K562 (cell line): ENCODE data around the gene KLHDC10. TPM values are rescaled to one million over a fixed set of nuclear protein-coding genes. Genes with fewer than 3 reads are reported as not detected.

ENCODE experiments used
- DPF2 ChIP-seq: fragments of 450-650 bp; IDR thresholded peaks from 2 replicates; pipeline ENCODE4 v1.6.1; 2016
- GATAD2B ChIP-seq: fragments of 450-650 bp; IDR thresholded peaks from 2 replicates; pipeline ENCODE4 v1.6.1; 2017; ENCODE audit warnings: mild to moderate bottlenecking, borderline replicate concordance
- HEY1 ChIP-seq: fragments of 250-450 bp; sonication (Bioruptor Pico); IDR thresholded peaks from 2 replicates; pipeline ENCODE4 v1.5.0; 2020; ENCODE audit warnings: mild to moderate bottlenecking, moderate library complexity, borderline replicate concordance
- JUN ChIP-seq, 2 experiments: sonication (generic) in 1 of 2; formaldehyde crosslinking in 1 of 2; IDR thresholded peaks; 2 replicates each; pipeline versions ENCODE4 v1.6.1 to v1.8.0; 2012 to 2022; ENCODE audit warnings: borderline replicate concordance in 2 of 2, mild to moderate bottlenecking in 2 of 2, improper control_type of control experiment in 1 of 2, low read depth in 1 of 2, low read length in 1 of 2, missing genetic modification reagents in 1 of 2
- NR2C1 ChIP-seq, 2 experiments: fragments of 450-650 bp; IDR thresholded peaks; 2 replicates each; pipeline ENCODE4 v1.6.1; 2017; ENCODE audit warnings: mild to moderate bottlenecking in 2 of 2, antibody characterized with exemption in 1 of 2, inconsistent platforms in 1 of 2, missing compliant biosample characterization in 1 of 2, missing genetic modification characterization in 1 of 2
- NR2F6 ChIP-seq: fragments of 450-650 bp; formaldehyde crosslinking; IDR thresholded peaks from 2 replicates; pipeline ENCODE4 v1.4.0; 2020; ENCODE audit warnings: mild to moderate bottlenecking
- RAD51 ChIP-seq: fragments of 450-650 bp; IDR thresholded peaks from 2 replicates; pipeline ENCODE4 v1.7.1; 2016; ENCODE audit warnings: low read depth, mild to moderate bottlenecking, borderline replicate concordance
- RBM17 ChIP-seq: fragments of 200-400 bp; formaldehyde crosslinking; IDR thresholded peaks from 2 replicates; pipeline ENCODE4 v1.6.1; 2017; ENCODE audit warnings: low read depth, mild to moderate bottlenecking, low read length, borderline replicate concordance
- RBM22 ChIP-seq: fragments of 200-400 bp; formaldehyde crosslinking; IDR thresholded peaks from 2 replicates; pipeline ENCODE4 v1.6.1; 2018; ENCODE audit warnings: low read length, low read depth; ENCODE audit not compliant: poor library complexity, severe bottlenecking
- RBM34 ChIP-seq: fragments of 200-400 bp; formaldehyde crosslinking; IDR thresholded peaks from 2 replicates; pipeline ENCODE4 v1.6.1; 2018; ENCODE audit warnings: low read length, borderline replicate concordance; ENCODE audit not compliant: insufficient read depth
- RREB1 ChIP-seq: fragments of 250-450 bp; sonication (Bioruptor Pico); IDR thresholded peaks from 2 replicates; pipeline ENCODE4 v1.4.0; 2020
- TCF3 ChIP-seq: sonication (generic); formaldehyde crosslinking; IDR thresholded peaks from 2 replicates; pipeline ENCODE4 v1.4.0; 2020; ENCODE audit warnings: mild to moderate bottlenecking, missing genetic modification reagents
- ZFPM2 ChIP-seq: fragments of 250-450 bp; sonication (Bioruptor Pico); IDR thresholded peaks from 2 replicates; pipeline ENCODE4 v1.5.1; 2022; ENCODE audit warnings: mild to moderate bottlenecking
- ZNF212 ChIP-seq: fragments of 450-650 bp; formaldehyde crosslinking; IDR thresholded peaks from 2 replicates; pipeline ENCODE4 v1.4.0; 2020; ENCODE audit warnings: mild to moderate bottlenecking
- ZNF639 ChIP-seq, 2 experiments: fragments of 200-800 bp in 1 of 2; sonication (Bioruptor generic) in 1 of 2; sonication (generic) in 1 of 2; formaldehyde crosslinking in 1 of 2; IDR thresholded peaks in 1 of 2; conservative IDR thresholded peaks in 1 of 2; 2 replicates each; pipeline versions ENCODE4 v1.5.0 to v1.6.1; 2016 to 2020; ENCODE audit warnings: missing compliant biosample characterization in 1 of 2, missing genetic modification characterization in 1 of 2, missing genetic modification reagents in 1 of 2
- polyA plus RNA-seq, 8 experiments: library from polyadenylated mRNA; depleted of rRNA in 4 of 8; stranded (reverse) in 5 of 8; unstranded in 3 of 8; fragments of >200 nt; fragmentation: Nextera tagmentation in 2 of 8; fragmentation: Illumina TruSeq in 1 of 8; extraction: Ambion mirVana in 2 of 8; extraction: Trizol in 1 of 8; gene quantifications; 2 replicates each; pipeline versions ENCODE4 v1.2.1 to v1.2.3, GENCODE V29; 2011 to 2014; ENCODE audit warnings: inconsistent platforms in 1 of 8, missing spikeins in 1 of 8
- total RNA-seq, 7 experiments: library from RNA; depleted of rRNA in 6 of 7; stranded (reverse); fragments of >200 nt in 6 of 7; fragmentation: Illumina TruSeq in 2 of 7; extraction: Trizol in 2 of 7; gene quantifications; 2 replicates each; pipeline versions ENCODE4 v1.2.1 to v1.2.3, GENCODE V29; 2011 to 2021; ENCODE audit warnings: low replicate concordance in 1 of 7
- TF ChIP-seq, protein P1 (sequence below): fragments of 450-650 bp; formaldehyde crosslinking; IDR thresholded peaks from 2 replicates; pipeline ENCODE4 v1.4.0; 2022; ENCODE audit warnings: missing genetic modification characterization

The KLHDC10 gene
- total and polyA plus RNA-seq, 9 of the 15 experiments (the other 6 are each of a cell fraction or from before 2014, with no cell fraction given) = 9.8 to 80.5 (median 31.4) TPM

GRCh38 chr7:130069978-130070860 lies at the start of gene KLHDC10 (continued):
- TF ChIP-seq, protein P1, sequence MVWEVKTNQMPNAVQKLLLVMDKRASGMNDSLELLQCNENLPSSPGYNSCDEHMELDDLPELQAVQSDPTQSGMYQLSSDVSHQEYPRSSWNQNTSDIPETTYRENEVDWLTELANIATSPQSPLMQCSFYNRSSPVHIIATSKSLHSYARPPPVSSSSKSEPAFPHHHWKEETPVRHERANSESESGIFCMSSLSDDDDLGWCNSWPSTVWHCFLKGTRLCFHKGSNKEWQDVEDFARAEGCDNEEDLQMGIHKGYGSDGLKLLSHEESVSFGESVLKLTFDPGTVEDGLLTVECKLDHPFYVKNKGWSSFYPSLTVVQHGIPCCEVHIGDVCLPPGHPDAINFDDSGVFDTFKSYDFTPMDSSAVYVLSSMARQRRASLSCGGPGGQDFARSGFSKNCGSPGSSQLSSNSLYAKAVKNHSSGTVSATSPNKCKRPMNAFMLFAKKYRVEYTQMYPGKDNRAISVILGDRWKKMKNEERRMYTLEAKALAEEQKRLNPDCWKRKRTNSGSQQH = 0 out of 2 replicates have a peak, but pooled peaks have one; percentile 42
- peak; percentile 53; the same call in 1 of the 2 replicates for TF ChIP-seq DPF2
- peak; percentile 57 for TF ChIP-seq RBM22
- TF ChIP-seq ZNF212 (CRISPR knock-in tag) = no peak
- no peak for TF ChIP-seq RBM34
- TF ChIP-seq RBM17 = no peak
- 0 out of 2 replicates have a peak, but pooled peaks have one; percentile 59 for TF ChIP-seq ZFPM2 (CRISPR knock-in tag)
- TF ChIP-seq NR2C1 (IDR thresholded peaks at IDR 0.05) = peak; percentile 62
- no peak for TF ChIP-seq NR2C1 (tag; IDR thresholded peaks at IDR 0.05)
- no peak for TF ChIP-seq RAD51
- no peak for TF ChIP-seq NR2F6 (CRISPR knock-in tag)
- TF ChIP-seq GATAD2B = peak; percentile 60; the same call in 1 of the 2 replicates
- TF ChIP-seq RREB1 (CRISPR knock-in tag) = no peak
- peak in 1 of 2 experiments; percentile 58; a peak in 2 of 4 replicates for TF ChIP-seq ZNF639 (CRISPR knock-in tag; conservative IDR thresholded peaks at IDR 0.05 in 1 of 2, IDR thresholded peaks at IDR 0.05 in 1 of 2)
- peak; percentile 17; the same call in 1 of the 2 replicates for TF ChIP-seq TCF3
- peak; percentile 75; the same call in 1 of the 2 replicates for TF ChIP-seq HEY1 (CRISPR knock-in tag)
- TF ChIP-seq JUN (IDR thresholded peaks at IDR 0.05; ENCODE audit: borderline replicate concordance, low read depth, low read length) = peak; percentile 76
- peak; percentile 76; the same call in 1 of the 2 replicates for TF ChIP-seq JUN (CRISPR knock-in tag; IDR thresholded peaks at IDR 0.05; ENCODE audit: borderline replicate concordance)
